Keratinocyte (primary cell): ENCODE measurements around the gene BRAT1. TPM values are rescaled to one million over a fixed set of nuclear protein-coding genes. Genes with fewer than 3 reads are reported as not detected.

Source experiments
- DNase-seq: peaks from one replicate; pipeline ENCODE4 v3.0.0-alpha.2; 2011; ENCODE audit warnings: low read depth, missing footprints, low spot score
- FAIRE-seq: peaks from 2 replicates; lab custom pipeline; 2011; peaks lifted over from hg19 to GRCh38; lab: Jason Lieb, UNC
- H2AFZ ChIP-seq: 2 replicates; pipeline ENCODE4 v1.6.0; 2012; ENCODE audit warnings: low read length, control low read depth, inconsistent platforms; ENCODE audit not compliant: control insufficient read depth
- H3K27ac ChIP-seq: 2 replicates; pipeline ENCODE4 v1.5.1; 2011; ENCODE audit warnings: low read length; ENCODE audit not compliant: control insufficient read depth, insufficient read depth
- H3K27me3 ChIP-seq: 3 replicates; pipeline ENCODE4 v1.6.0; 2011; ENCODE audit warnings: low read length; ENCODE audit not compliant: control insufficient read depth, insufficient read depth; ENCODE audit errors: extremely low read depth
- H3K36me3 ChIP-seq, 2 experiments: 2 replicates in 1 of 2; 3 replicates in 1 of 2; pipeline ENCODE4 v1.5.1; 2011; ENCODE audit warnings: low read length in 2 of 2, mild to moderate bottlenecking in 1 of 2; ENCODE audit not compliant: control insufficient read depth in 2 of 2, insufficient read depth in 2 of 2; ENCODE audit errors: extremely low read depth in 1 of 2
- H3K4me1 ChIP-seq: 3 replicates; pipeline ENCODE4 v1.5.1; 2011; ENCODE audit warnings: low read length; ENCODE audit not compliant: control insufficient read depth, insufficient read depth; ENCODE audit errors: extremely low read depth
- H3K4me2 ChIP-seq: 3 replicates; pipeline ENCODE4 v1.6.0; 2011; ENCODE audit warnings: low read depth, low read length; ENCODE audit not compliant: control insufficient read depth, insufficient read depth; ENCODE audit errors: extremely low read depth
- H3K4me3 ChIP-seq, 3 experiments: fragments of 200-600 bp in 1 of 3; sonication (generic) in 1 of 3; 2 replicates in 2 of 3; 3 replicates in 1 of 3; pipeline ENCODE4 v1.5.1; 2011 to 2016; ENCODE audit warnings: low read length in 3 of 3, mild to moderate bottlenecking in 3 of 3, control low read depth in 2 of 3, inconsistent platforms in 1 of 3, low read depth in 1 of 3, mixed read lengths in 1 of 3, mixed run types in 1 of 3, moderate library complexity in 1 of 3; ENCODE audit not compliant: control insufficient read depth in 2 of 3, insufficient read depth in 2 of 3; ENCODE audit errors: extremely low read depth in 1 of 3
- H3K79me2 ChIP-seq: 2 replicates; pipeline ENCODE4 v1.6.0; 2012; ENCODE audit warnings: low read length; ENCODE audit not compliant: control insufficient read depth, insufficient read depth
- H3K9ac ChIP-seq: 3 replicates; pipeline ENCODE4 v1.6.0; 2011; ENCODE audit warnings: low read length; ENCODE audit not compliant: control insufficient read depth, insufficient read depth; ENCODE audit errors: extremely low read depth
- H3K9me1 ChIP-seq: 3 replicates; pipeline ENCODE4 v1.6.0; 2011; ENCODE audit warnings: low read length; ENCODE audit not compliant: control insufficient read depth, insufficient read depth; ENCODE audit errors: extremely low read depth
- H3K9me3 ChIP-seq: 2 replicates; pipeline ENCODE4 v1.5.1; 2012; ENCODE audit warnings: low read depth, low read length; ENCODE audit not compliant: control insufficient read depth
- H4K20me1 ChIP-seq: 3 replicates; pipeline ENCODE4 v1.6.0; 2011; ENCODE audit warnings: low read length; ENCODE audit not compliant: control insufficient read depth, insufficient read depth; ENCODE audit errors: extremely low read depth
- EZH2 ChIP-seq: IDR thresholded peaks from one replicate; pipeline ENCODE4 v1.6.1; 2012; ENCODE audit warnings: inconsistent platforms, mild to moderate bottlenecking, low read length, moderate library complexity
- dilution Hi-C: fragments of 300-500 bp; cut with MboI; formaldehyde crosslinking; loops from one replicate; pipeline ENCODE4 v1.7.0; 2020; ENCODE audit warnings: low sequenced_read_pairs; ENCODE audit not compliant: extremely low pct_ligation_motif_present
- polyA plus RNA-seq, 5 experiments: library from polyadenylated mRNA; depleted of rRNA in 3 of 5; stranded (reverse) in 3 of 5; stranded (forward) in 1 of 5; unstranded in 1 of 5; fragments of >200 nt; gene quantifications; 1 replicate in 1 of 5; 2 replicates in 3 of 5; 3 replicates in 1 of 5; pipeline versions ENCODE4 v1.2.1 to v1.2.3, GENCODE V29; 2011 to 2012; ENCODE audit warnings: missing spikeins in 2 of 5, low read depth in 1 of 5, low replicate concordance in 1 of 5
- TF ChIP-seq, protein P1 (sequence below), 3 experiments: IDR thresholded peaks in 1 of 3; conservative IDR thresholded peaks in 1 of 3; optimal IDR thresholded peaks in 1 of 3; 2 replicates in 2 of 3; 3 replicates in 1 of 3; pipeline versions ENCODE3 to v1.5.1; 2011; ENCODE audit warnings: low read length in 3 of 3, mild to moderate bottlenecking in 3 of 3, moderate library complexity in 2 of 3, control low read depth in 1 of 3, inconsistent platforms in 1 of 3; ENCODE audit not compliant: insufficient read depth in 2 of 3; ENCODE audit errors: extremely low read depth in 1 of 3

Gene BRAT1
- polyA plus RNA-seq, 1 donor (not counting 4 experiments of a cell fraction or from before 2014, with no cell fraction given) = 6.4 TPM

DNA sequence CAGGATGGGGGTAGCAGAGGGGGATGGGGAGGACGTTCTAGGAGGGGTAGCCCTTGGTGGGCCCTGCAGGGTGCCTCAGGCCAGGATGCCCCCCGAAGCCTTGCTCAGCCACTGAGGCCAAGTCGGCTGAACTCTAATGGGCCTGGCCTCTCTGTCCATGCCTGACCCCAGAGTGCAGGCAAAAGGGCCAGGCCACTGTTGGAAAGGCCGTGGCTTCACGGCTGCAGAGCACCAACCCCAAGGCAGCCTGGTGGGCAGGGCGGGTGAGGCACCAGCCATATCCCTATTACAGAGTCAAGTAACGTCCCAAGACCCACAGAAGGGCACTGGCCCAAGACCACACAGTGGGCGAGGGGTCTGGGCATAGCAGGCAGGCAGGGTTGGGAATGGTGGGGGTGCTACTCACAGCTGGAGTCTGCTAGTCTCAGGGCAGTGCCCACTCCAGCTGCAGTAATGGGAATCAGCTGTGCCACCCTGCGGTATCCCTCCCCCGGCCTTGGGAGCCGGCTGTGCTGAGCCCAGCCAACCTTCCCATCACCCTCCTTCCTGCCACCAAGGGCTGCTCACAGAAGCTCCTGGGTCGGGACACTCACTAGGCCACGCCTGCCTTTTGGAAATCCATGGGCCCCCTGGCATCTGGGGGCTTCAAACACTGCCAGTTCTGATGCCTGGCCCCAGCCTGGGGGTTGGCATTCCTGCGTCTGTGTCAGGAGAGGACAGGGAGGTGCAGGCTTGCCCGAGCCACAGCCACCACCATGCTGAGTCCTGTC lies 39.7 kb downstream of the BRAT1 start:
- peaks cover 10% of the 10 kb centered on the region for H3K27me3 ChIP-seq
- TF ChIP-seq, protein P1, sequence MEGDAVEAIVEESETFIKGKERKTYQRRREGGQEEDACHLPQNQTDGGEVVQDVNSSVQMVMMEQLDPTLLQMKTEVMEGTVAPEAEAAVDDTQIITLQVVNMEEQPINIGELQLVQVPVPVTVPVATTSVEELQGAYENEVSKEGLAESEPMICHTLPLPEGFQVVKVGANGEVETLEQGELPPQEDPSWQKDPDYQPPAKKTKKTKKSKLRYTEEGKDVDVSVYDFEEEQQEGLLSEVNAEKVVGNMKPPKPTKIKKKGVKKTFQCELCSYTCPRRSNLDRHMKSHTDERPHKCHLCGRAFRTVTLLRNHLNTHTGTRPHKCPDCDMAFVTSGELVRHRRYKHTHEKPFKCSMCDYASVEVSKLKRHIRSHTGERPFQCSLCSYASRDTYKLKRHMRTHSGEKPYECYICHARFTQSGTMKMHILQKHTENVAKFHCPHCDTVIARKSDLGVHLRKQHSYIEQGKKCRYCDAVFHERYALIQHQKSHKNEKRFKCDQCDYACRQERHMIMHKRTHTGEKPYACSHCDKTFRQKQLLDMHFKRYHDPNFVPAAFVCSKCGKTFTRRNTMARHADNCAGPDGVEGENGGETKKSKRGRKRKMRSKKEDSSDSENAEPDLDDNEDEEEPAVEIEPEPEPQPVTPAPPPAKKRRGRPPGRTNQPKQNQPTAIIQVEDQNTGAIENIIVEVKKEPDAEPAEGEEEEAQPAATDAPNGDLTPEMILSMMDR (optimal IDR thresholded peaks at IDR 0.05 in 1 of 3, IDR thresholded peaks at IDR 0.05 in 1 of 3, conservative IDR thresholded peaks at IDR 0.05 in 1 of 3; ENCODE audit: extremely low read depth in 1 of 3, insufficient read depth in 2 of 3, low read length in 3 of 3) = no peak
- no peak for TF ChIP-seq EZH2
- no peaks in the 10 kb centered on the region for H3K36me3 ChIP-seq
- H4K20me1 ChIP-seq = peaks cover 2% of the 10 kb centered on the region
- no peak overlapping the region for H2AFZ ChIP-seq
- H3K9me1 ChIP-seq = peaks cover 3% of the 10 kb centered on the region
- dilution Hi-C loops = no loop called here
- H3K4me2 ChIP-seq = no peak overlapping the region
- no peak overlapping the region for H3K4me3 ChIP-seq
- H3K27ac ChIP-seq = no peak overlapping the region
- peaks cover 6% of the 10 kb centered on the region for H3K79me2 ChIP-seq
- DNase-seq (no peak), FAIRE-seq (no peak)
- H3K9ac ChIP-seq = no peak overlapping the region
- peaks cover 24% of the 10 kb centered on the region for H3K4me1 ChIP-seq
- H3K9me3 ChIP-seq = no peaks in the 10 kb centered on the region

DNA sequence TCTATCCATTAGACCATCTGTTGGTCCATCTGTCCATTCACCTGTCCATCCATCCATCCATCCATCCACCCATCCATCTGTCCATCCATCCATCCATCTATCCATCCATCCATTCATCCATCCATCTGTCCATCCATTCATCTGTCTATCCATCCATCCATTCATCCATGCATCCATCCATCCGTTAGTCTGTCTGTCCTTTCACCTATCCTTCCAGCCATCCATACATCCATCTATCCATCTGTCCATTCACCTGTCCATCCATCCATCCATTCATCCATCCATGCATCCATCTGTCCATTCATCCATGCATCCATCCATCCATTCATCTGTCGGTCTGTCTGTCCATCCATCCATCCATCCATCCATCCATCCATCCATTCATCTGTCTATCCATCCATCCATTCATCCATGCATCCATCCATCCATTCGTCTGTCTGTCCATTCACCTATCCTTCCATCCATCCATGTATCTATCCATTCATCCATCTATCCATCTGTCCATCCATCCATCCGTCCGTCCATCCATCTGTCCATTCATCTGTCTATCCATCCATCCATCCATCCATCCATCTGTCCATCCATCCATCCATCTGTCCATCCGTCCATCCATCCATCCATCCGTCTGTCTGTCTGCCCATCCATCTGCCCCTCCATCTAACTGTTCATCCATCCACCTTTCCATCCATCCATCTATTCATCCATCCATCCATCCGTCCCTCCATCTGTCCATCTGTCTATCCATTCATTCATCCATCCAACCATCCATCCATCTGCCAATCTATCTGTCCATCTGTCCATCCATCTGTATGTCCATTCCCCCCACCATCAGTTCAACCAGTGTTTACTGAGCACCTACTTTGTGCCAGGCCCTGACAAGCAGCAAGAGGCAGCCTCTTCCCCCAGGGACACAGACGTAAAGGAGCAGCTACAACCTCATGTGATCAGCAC lies 40.6 kb downstream of the BRAT1 start:
- dilution Hi-C loops = no loop called here
- Histone ChIP-seq H3K4me3 (no peak overlapping the region), H3K4me2 (no peak overlapping the region), H3K27ac (no peak overlapping the region), H3K9ac (no peak overlapping the region), H3K79me2 (no peaks in the 10 kb centered on the region), H4K20me1 (no peaks in the 10 kb centered on the region), H3K4me1 (peaks cover 29% of the 10 kb centered on the region), H2AFZ (no peak overlapping the region), H3K27me3 (peaks cover 10% of the 10 kb centered on the region), H3K9me3 (no peaks in the 10 kb centered on the region), H3K36me3 (no peaks in the 10 kb centered on the region), H3K9me1 (peaks cover 3% of the 10 kb centered on the region)
- FAIRE-seq (no peak), DNase-seq (no peak)
- no peak for TF ChIP-seq EZH2
- TF ChIP-seq, protein P1 (optimal IDR thresholded peaks at IDR 0.05 in 1 of 3, IDR thresholded peaks at IDR 0.05 in 1 of 3, conservative IDR thresholded peaks at IDR 0.05 in 1 of 3; ENCODE audit: extremely low read depth in 1 of 3, insufficient read depth in 2 of 3, low read length in 3 of 3) = no peak
